Loucy (cell line): ENCODE measurements around the gene LAMB4.

Source experiments
- CTCF ChIP-seq: fragments of 200-600 bp; sonication (generic); conservative IDR thresholded peaks from 2 replicates; pipeline ENCODE4 v1.5.1; 2014; ENCODE audit warnings: mild to moderate bottlenecking, antibody characterized with exemption, low read length
- EZH2phosphoT487 ChIP-seq: fragments of 200-600 bp; IDR thresholded peaks from 2 replicates; pipeline ENCODE4 v1.6.1; 2018; ENCODE audit warnings: antibody characterized with exemption, mild to moderate bottlenecking, moderate library complexity, borderline replicate concordance

GRCh38 chr7:108102671-108103312 lies 27.4 kb downstream of the LAMB4 start:
- TF ChIP-seq CTCF, result no peak
- TF ChIP-seq EZH2phosphoT487, result no peak
